ENCODE data around the gene C1RL. TPM values are rescaled to one million over a fixed set of nuclear protein-coding genes. Genes with fewer than 3 reads are reported as not detected.

C1RL gene
- total and polyA plus RNA-seq, 10 donors = 19.1 to 126 (median 84.4) TPM

DNA sequence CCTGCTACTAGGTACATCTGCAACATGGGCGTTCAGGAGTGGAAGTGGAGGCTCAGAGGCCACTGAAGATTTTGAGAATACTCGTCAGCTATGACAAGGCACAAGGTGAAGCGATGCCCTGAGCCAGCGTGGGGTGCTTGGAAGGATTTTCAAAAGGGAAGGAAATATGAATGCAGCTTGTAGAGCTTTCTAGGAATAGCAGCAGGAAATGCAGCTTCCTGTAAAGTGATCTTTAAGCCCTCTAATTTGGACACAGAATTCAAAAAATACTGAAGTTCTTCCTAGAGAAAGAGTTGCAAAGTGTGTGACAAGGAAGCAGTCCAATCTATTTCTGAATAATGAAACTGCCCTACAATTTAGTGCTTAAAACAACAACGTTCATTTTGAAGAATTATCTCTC, 61.7 kb downstream of the C1RL start:
- Histone ChIP-seq H3K36me3 (no peaks in the 10 kb centered on the region), H3K9me3 (no peaks in the 10 kb centered on the region), H3K27me3 (replicated peaks in 1 of 7) (no peaks in the 10 kb centered on the region), H3K4me1 (peaks cover 0 to 20% (median 10%) of the 10 kb centered on the region in 6 donors), H3K4me3 (no peak overlapping the region), H3K27ac (no peak overlapping the region)
- no peak for DNase-seq
- TF ChIP-seq, protein P1, sequence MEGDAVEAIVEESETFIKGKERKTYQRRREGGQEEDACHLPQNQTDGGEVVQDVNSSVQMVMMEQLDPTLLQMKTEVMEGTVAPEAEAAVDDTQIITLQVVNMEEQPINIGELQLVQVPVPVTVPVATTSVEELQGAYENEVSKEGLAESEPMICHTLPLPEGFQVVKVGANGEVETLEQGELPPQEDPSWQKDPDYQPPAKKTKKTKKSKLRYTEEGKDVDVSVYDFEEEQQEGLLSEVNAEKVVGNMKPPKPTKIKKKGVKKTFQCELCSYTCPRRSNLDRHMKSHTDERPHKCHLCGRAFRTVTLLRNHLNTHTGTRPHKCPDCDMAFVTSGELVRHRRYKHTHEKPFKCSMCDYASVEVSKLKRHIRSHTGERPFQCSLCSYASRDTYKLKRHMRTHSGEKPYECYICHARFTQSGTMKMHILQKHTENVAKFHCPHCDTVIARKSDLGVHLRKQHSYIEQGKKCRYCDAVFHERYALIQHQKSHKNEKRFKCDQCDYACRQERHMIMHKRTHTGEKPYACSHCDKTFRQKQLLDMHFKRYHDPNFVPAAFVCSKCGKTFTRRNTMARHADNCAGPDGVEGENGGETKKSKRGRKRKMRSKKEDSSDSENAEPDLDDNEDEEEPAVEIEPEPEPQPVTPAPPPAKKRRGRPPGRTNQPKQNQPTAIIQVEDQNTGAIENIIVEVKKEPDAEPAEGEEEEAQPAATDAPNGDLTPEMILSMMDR (IDR thresholded peaks at IDR 0.05 in 8 of 11, conservative IDR thresholded peaks at IDR 0.05 in 3 of 11) = no peak
- TF ChIP-seq POLR2AphosphoS5 (IDR thresholded peaks at IDR 0.05) (no peak), POLR2A (IDR thresholded peaks at IDR 0.05) (no peak)
- intact Hi-C loops (cut with DNase I; ENCODE audit: low total_unique reads) = no loop called here
- 8 to 26% (median 15%) methylated on average over 5 of the region's 5 CpGs for WGBS, 5 donors

DNA sequence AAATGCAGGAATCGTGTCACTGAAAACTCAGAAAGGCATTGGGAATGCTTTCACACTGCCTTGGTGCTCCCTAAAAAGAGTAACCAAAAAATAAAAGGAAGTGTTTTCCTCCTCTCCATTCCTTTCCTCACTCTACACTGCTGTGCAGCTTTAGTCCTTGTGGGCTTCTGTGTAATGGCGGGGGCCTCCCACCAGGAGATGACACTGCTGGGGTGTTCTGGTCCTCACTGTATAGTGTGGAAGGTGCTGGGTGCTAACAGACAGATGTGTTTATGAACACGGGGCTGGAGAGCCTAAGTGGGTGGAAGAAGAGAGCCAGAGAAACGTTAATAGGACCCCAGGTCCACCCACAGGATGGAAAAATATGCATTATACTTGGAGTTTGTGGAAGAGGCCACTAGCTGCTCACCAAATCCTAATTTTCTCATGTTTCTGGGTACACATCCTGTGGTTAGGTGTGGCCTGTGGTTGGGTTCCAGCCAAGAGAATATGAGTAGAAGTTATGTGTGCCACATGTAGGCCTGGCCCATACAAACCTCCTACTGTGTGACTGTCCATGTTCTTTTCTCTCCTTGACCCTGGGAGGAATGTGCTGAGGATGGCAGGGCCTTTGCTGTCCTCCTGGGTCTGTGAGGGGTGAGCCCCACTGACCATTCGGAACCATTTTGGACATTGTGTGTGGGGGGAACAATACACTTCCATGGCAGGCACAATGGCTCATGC, 62.5 kb downstream of the C1RL start:
- no peak for TF ChIP-seq POLR2AphosphoS5 (IDR thresholded peaks at IDR 0.05)
- TF ChIP-seq POLR2A (IDR thresholded peaks at IDR 0.05) = no peak
- TF ChIP-seq, protein P1 (IDR thresholded peaks at IDR 0.05 in 8 of 11, conservative IDR thresholded peaks at IDR 0.05 in 3 of 11) = no peak
- DNase-seq = no peak
- intact Hi-C loops (cut with DNase I; ENCODE audit: low total_unique reads) = no loop called here
- Histone ChIP-seq H3K4me1 (peaks cover 0 to 20% (median 10%) of the 10 kb centered on the region in 6 donors), H3K36me3 (no peaks in the 10 kb centered on the region), H3K27me3 (replicated peaks in 1 of 7) (no peaks in the 10 kb centered on the region), H3K9me3 (no peaks in the 10 kb centered on the region), H3K27ac (no peak overlapping the region), H3K4me3 (no peak overlapping the region)
- 79 to 93% (median 87%) methylated on average over 5 of the region's 5 CpGs for whole genome bisulfite sequencing, 5 donors

DNA sequence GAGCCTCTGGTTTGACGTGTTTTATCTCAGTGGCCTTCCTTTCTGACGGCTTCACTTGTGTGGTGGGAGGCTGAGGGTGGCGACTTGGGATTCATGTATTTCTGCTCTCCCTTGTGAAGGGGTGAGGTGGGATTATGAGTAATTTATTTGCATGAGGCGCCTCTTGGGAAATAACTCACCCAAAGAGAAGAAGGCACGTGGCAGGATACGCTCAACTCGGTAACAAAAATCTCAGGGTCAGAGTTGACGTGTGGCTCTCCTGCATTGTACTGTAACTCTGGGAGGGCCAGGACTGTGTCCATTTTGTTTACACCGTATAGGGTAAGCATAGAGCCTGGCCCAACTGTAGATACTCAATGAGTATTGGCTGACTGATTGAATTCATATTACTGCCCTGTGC, 63.1 kb downstream of the C1RL start:
- TF ChIP-seq, protein P1 (IDR thresholded peaks at IDR 0.05 in 8 of 11, conservative IDR thresholded peaks at IDR 0.05 in 3 of 11) = no peak
- TF ChIP-seq POLR2A (IDR thresholded peaks at IDR 0.05) = no peak
- no peak for TF ChIP-seq POLR2AphosphoS5 (IDR thresholded peaks at IDR 0.05)
- intact Hi-C loops (cut with DNase I; ENCODE audit: low total_unique reads) = no loop called here
- H3K4me1 ChIP-seq = peaks cover 0 to 20% (median 10%) of the 10 kb centered on the region in 6 donors
- no peaks in the 10 kb centered on the region for H3K27me3 ChIP-seq (replicated peaks in 1 of 7)
- no peaks in the 10 kb centered on the region for H3K9me3 ChIP-seq
- WGBS, 5 donors = 79 to 91% (median 84%) methylated on average over 9 of the region's 9 CpGs
- H3K36me3 ChIP-seq = no peaks in the 10 kb centered on the region
- DNase-seq = no peak
- H3K27ac ChIP-seq = no peak overlapping the region
- no peak overlapping the region for H3K4me3 ChIP-seq

Small RNA genes lying within 50 kb of the gene (small RNA-seq; reads per million reads assigned to genes)
- gene RNU6-485P = 0 reads per million in 4 donors

Other genes with a start within 250 kb of the C1RL start
- 100 to 1,000 TPM; 218 to 471 (median 288) TPM for gene TPI1, start 241.7 kb downstream of the C1RL start, total RNA-seq
- 100 to 1,000 TPM; 234 to 364 (median 311) TPM for gene TPI1, start 241.7 kb downstream of the C1RL start, polyA plus RNA-seq
- gene SPSB2, start 235.9 kb downstream of the C1RL start, total RNA-seq = 10 to 100 TPM in 4 of 7 donors, 1 to 10 TPM in 3; 7.0 to 12.9 (median 10.3) TPM
- gene SPSB2, start 235.9 kb downstream of the C1RL start, polyA plus RNA-seq = 10 to 100 TPM; 11.3 to 17.0 (median 11.5) TPM
- gene LRRC23, start 204.4 kb downstream of the C1RL start, total RNA-seq = 1 to 10 TPM; 3.1 to 9.6 (median 5.9) TPM
- gene LRRC23, start 204.4 kb downstream of the C1RL start, polyA plus RNA-seq = 10 to 100 TPM in 1 of 3 donors, 1 to 10 TPM in 2; 7.0 to 10.1 (median 7.5) TPM
- 10 to 100 TPM in 6 of 7 donors, 1 to 10 TPM in 1; 7.6 to 37.7 (median 25.0) TPM for gene ENO2, start 194.6 kb downstream of the C1RL start, total RNA-seq
- 10 to 100 TPM; 11.5 to 41.3 (median 29.1) TPM for gene ENO2, start 194.6 kb downstream of the C1RL start, polyA plus RNA-seq
- gene ATN1, start 181.3 kb downstream of the C1RL start, total RNA-seq = 100 to 1,000 TPM in 1 of 7 donors, 10 to 100 TPM in 6; 64.7 to 112 (median 81.7) TPM
- gene ATN1, start 181.3 kb downstream of the C1RL start, polyA plus RNA-seq = 10 to 100 TPM; 10.1 to 42.0 (median 21.4) TPM
- gene RNU7-1, start 165.4 kb downstream of the C1RL start, total RNA-seq = not detected
- gene RNU7-1, start 165.4 kb downstream of the C1RL start, polyA plus RNA-seq = not detected
- 100 to 1,000 TPM in 6 of 7 donors, 10 to 100 TPM in 1; 79.2 to 364 (median 116) TPM for gene C12orf57, start 165.2 kb downstream of the C1RL start, total RNA-seq
- gene C12orf57, start 165.2 kb downstream of the C1RL start, polyA plus RNA-seq = 100 to 1,000 TPM; 181 to 323 (median 242) TPM
- gene PTPN6, start 157.9 kb downstream of the C1RL start, total RNA-seq = 100 to 1,000 TPM; 314 to 431 (median 423) TPM
- 100 to 1,000 TPM; 398 to 713 (median 604) TPM for gene PTPN6, start 157.9 kb downstream of the C1RL start, polyA plus RNA-seq
- gene PHB2, start 138.6 kb downstream of the C1RL start, total RNA-seq = 100 to 1,000 TPM; 127 to 143 (median 133) TPM
- gene PHB2, start 138.6 kb downstream of the C1RL start, polyA plus RNA-seq = 100 to 1,000 TPM; 166 to 199 (median 177) TPM
- 10 to 100 TPM; 19.9 to 56.3 (median 44.0) TPM for gene EMG1, start 138.3 kb downstream of the C1RL start, total RNA-seq
- 10 to 100 TPM; 23.6 to 38.3 (median 37.1) TPM for gene EMG1, start 138.3 kb downstream of the C1RL start, polyA plus RNA-seq
- 10 to 100 TPM; 28.8 to 52.5 (median 40.8) TPM for gene LPCAT3, start 90.7 kb downstream of the C1RL start, total RNA-seq
- 10 to 100 TPM in 2 of 3 donors, 1 to 10 TPM in 1; 9.7 to 13.5 (median 11.2) TPM for gene LPCAT3, start 90.7 kb downstream of the C1RL start, polyA plus RNA-seq
- gene C1S, start 48.5 kb downstream of the C1RL start, total RNA-seq = 100 to 1,000 TPM; 235 to 451 (median 312) TPM
- gene C1S, start 48.5 kb downstream of the C1RL start, polyA plus RNA-seq = 100 to 1,000 TPM; 102 to 179 (median 128) TPM
- 100 to 1,000 TPM; 188 to 421 (median 289) TPM for gene C1R, start 16.8 kb downstream of the C1RL start, total RNA-seq
- gene C1R, start 16.8 kb downstream of the C1RL start, polyA plus RNA-seq = 100 to 1,000 TPM in 2 of 3 donors, 10 to 100 TPM in 1; 91.8 to 183 (median 154) TPM
- gene RBP5, start 19.7 kb upstream of the C1RL start, total RNA-seq = 100 to 1,000 TPM in 5 of 7 donors, 10 to 100 TPM in 2; 55.5 to 158 (median 106) TPM
- 100 to 1,000 TPM in 1 of 3 donors, 10 to 100 TPM in 2; 93.2 to 170 (median 97.7) TPM for gene RBP5, start 19.7 kb upstream of the C1RL start, polyA plus RNA-seq
- 100 to 1,000 TPM in 2 of 7 donors, 10 to 100 TPM in 5; 40.1 to 131 (median 87.9) TPM for gene CLSTN3, start 21.2 kb upstream of the C1RL start, total RNA-seq
- gene CLSTN3, start 21.2 kb upstream of the C1RL start, polyA plus RNA-seq = 10 to 100 TPM; 15.0 to 21.5 (median 18.7) TPM
- gene PEX5, start 80.5 kb upstream of the C1RL start, total RNA-seq = 10 to 100 TPM; 16.9 to 35.8 (median 25.5) TPM
- gene PEX5, start 80.5 kb upstream of the C1RL start, polyA plus RNA-seq = 10 to 100 TPM; 13.4 to 19.3 (median 14.4) TPM
- not detected for gene ACSM4, start 194.9 kb upstream of the C1RL start, total RNA-seq
- not detected for gene ACSM4, start 194.9 kb upstream of the C1RL start, polyA plus RNA-seq

Measured in spleen (tissue), 11 donors.